Tibial artery (tissue), 4 donors: ENCODE results near the gene SEC14L3.

Source experiments
- DNase-seq, 2 donors: peaks; one replicate each; pipeline ENCODE4 v3.0.0-alpha.2; 2019
- H3K27ac ChIP-seq, 2 donors: fragments of 200-600 bp; sonication (generic) in 1 of 2; 1 replicate in 1 of 2; 2 replicates in 1 of 2; pipeline ENCODE4 v1.5.1; 2018 to 2019; ENCODE audit warnings: mild to moderate bottlenecking in 1 of 2
- H3K27me3 ChIP-seq, 2 donors: fragments of 200-600 bp; sonication (generic) in 1 of 2; one replicate each; pipeline versions ENCODE4 v1.5.1 to v1.6.0; 2016 to 2019
- H3K36me3 ChIP-seq, 3 donors: fragments of 200-600 bp; sonication (generic) in 2 of 3; one replicate each; pipeline ENCODE4 v1.5.1; 2016 to 2019; ENCODE audit warnings: mild to moderate bottlenecking in 2 of 3
- H3K4me1 ChIP-seq, 4 donors: fragments of 200-600 bp; sonication (generic) in 2 of 4; 1 replicate in 3 of 4; 2 replicates in 1 of 4; pipeline ENCODE4 v1.5.1; 2016 to 2019
- H3K4me3 ChIP-seq, 2 donors: fragments of 200-600 bp; sonication (generic) in 1 of 2; 1 replicate in 1 of 2; 2 replicates in 1 of 2; pipeline ENCODE4 v1.5.1; 2018 to 2019; ENCODE audit warnings: mild to moderate bottlenecking in 2 of 2
- H3K9me3 ChIP-seq, 3 donors: fragments of 200-600 bp; sonication (generic) in 1 of 3; one replicate each; pipeline ENCODE4 v1.5.1; 2016 to 2019
- intact Hi-C: fragments of 100-400 bp; cut with DNase I; formaldehyde crosslinking; loops from one replicate; pipeline ENCODE4 v1.15.0; 2023; ENCODE audit warnings: low total_unique reads
- TF ChIP-seq, protein P1 (sequence below), 2 experiments: fragments of 200-600 bp in 1 of 2; fragments of 450-650 bp in 1 of 2; IDR thresholded peaks; one replicate each; pipeline ENCODE4 v1.5.1; 2017 to 2019; ENCODE audit warnings: antibody characterized with exemption in 2 of 2, mild to moderate bottlenecking in 1 of 2, moderate library complexity in 1 of 2

Gene SEC14L3

DNA sequence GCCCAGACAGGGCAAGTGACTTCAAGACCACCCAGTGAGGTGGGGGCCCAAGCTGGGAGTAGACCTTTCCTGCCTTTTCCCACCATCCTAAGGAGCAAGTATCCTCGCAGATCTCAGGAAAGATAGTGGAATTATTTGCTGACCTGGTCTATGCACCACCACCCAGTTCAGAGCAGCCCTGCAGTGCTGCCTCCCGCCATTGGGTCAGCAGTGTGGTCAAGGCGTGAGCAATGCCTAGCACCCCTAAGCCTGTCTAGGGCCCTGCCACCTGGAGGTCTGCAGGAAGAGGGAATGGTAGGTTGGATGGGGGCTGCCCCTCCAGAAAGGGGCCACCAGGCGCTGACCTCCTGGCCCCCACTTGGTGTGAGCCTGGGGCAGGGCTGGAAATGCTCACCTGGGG, 39.7 kb downstream of the SEC14L3 start:
- H3K36me3 ChIP-seq: no peaks in the 10 kb centered on the region
- H3K4me1 ChIP-seq: no peaks in the 10 kb centered on the region
- TF ChIP-seq, protein P1, sequence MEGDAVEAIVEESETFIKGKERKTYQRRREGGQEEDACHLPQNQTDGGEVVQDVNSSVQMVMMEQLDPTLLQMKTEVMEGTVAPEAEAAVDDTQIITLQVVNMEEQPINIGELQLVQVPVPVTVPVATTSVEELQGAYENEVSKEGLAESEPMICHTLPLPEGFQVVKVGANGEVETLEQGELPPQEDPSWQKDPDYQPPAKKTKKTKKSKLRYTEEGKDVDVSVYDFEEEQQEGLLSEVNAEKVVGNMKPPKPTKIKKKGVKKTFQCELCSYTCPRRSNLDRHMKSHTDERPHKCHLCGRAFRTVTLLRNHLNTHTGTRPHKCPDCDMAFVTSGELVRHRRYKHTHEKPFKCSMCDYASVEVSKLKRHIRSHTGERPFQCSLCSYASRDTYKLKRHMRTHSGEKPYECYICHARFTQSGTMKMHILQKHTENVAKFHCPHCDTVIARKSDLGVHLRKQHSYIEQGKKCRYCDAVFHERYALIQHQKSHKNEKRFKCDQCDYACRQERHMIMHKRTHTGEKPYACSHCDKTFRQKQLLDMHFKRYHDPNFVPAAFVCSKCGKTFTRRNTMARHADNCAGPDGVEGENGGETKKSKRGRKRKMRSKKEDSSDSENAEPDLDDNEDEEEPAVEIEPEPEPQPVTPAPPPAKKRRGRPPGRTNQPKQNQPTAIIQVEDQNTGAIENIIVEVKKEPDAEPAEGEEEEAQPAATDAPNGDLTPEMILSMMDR (IDR thresholded peaks at IDR 0.05): no peak
- H3K9me3 ChIP-seq: no peaks in the 10 kb centered on the region
- no peak for DNase-seq
- H3K27me3 ChIP-seq: no peaks in the 10 kb centered on the region
- intact Hi-C loops: no loop called here
- H3K27ac ChIP-seq: no peak overlapping the region
- no peak overlapping the region for H3K4me3 ChIP-seq

- H3K27ac ChIP-seq: no peak overlapping the region
- H3K27me3 ChIP-seq: no peaks in the 10 kb centered on the region
- intact Hi-C loops: no loop called here
- H3K36me3 ChIP-seq: no peaks in the 10 kb centered on the region
- no peak for DNase-seq
- TF ChIP-seq, protein P1 (IDR thresholded peaks at IDR 0.05): no peak
- no peaks in the 10 kb centered on the region for H3K9me3 ChIP-seq
- no peak overlapping the region for H3K4me3 ChIP-seq
- peaks cover 0 to 10% (median 8%) of the 10 kb centered on the region in 4 donors for H3K4me1 ChIP-seq
Measured at GRCh38 chr22:30430933-30431332, 40.9 kb downstream of the SEC14L3 start.

GRCh38 chr22:30429887-30430286, 41.9 kb downstream of the SEC14L3 start:
- TF ChIP-seq, protein P1 (IDR thresholded peaks at IDR 0.05): no peak
- no peak overlapping the region for H3K27ac ChIP-seq
- H3K4me1 ChIP-seq: peaks cover 0 to 21% (median 17%) of the 10 kb centered on the region in 4 donors
- no peaks in the 10 kb centered on the region for H3K36me3 ChIP-seq
- no peaks in the 10 kb centered on the region for H3K27me3 ChIP-seq
- no peak for DNase-seq
- H3K4me3 ChIP-seq: no peak overlapping the region
- intact Hi-C loops: no loop called here
- no peaks in the 10 kb centered on the region for H3K9me3 ChIP-seq

DNA sequence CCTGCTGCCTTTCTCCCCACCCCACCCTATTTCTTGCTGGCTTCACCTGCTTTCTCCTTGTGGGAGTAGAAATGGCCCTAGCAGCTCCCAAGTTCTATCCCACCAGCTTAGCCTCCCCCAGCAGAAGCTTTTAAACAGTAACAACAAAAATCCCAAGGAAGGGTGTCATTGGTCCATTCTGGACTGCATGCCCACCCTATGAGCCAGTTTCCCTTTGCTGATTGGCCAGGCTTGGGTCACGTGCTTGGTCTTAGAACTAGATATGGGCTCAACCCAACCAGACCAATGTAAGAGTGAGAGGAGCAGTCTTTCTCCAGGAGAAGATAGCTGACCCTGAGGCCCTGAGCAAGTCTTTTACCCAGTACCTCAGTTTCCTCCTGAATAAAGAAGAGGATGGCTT, 43.9 kb downstream of the SEC14L3 start:
- TF ChIP-seq, protein P1 (IDR thresholded peaks at IDR 0.05): no peak
- Histone ChIP-seq H3K27ac (no peak overlapping the region), H3K27me3 (no peaks in the 10 kb centered on the region)

DNA sequence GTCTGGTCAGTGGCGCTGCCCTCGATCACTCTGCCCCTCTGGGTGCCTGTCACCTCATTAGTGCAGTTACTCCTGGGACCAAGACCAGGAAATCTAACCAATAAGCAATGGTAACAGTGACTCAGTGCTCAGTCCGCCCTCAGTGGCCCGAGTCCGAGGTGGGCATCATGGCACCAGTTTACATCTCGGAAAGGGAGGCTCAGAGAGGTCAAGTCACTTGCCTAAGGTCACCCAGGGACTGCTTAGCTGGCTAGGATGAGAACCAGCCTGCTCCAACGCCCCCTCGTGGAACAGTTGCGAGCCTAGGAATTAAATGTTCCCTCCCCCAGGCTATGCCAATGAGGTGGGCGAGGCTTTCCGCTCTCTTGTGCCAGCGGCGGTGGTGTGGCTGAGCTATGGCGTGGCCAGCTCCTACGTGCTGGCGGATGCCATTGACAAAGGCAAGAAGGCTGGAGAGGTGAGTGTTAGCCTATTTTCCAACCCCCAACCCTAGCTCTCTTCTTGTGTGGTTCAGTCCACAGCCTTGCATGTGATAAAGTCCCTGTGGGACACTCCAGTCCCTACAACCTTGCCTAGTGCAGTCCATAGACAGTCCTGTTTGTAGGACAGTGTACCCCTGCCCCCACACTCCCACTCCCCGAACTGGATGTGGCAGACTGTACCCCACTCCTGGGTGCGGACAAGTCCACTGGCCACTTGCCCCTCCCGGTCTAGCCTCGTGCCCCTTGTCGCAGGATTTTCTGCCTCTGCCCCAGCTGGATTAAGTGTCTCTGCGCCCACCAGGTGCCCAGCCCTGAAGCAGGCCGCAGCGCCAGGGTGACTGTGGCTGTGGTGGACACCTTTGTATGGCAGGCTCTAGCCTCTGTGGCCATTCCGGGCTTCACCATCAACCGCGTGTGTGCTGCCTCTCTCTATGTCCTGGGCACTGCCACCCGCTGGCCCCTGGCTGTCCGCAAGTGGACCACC, 45.1 kb downstream of the SEC14L3 start:
- H3K9me3 ChIP-seq: no peaks in the 10 kb centered on the region
- DNase-seq: peak; percentile 82 to 91
- no peaks in the 10 kb centered on the region for H3K36me3 ChIP-seq
- peak overlapping the region; percentile 73 to 75 for H3K27ac ChIP-seq
- TF ChIP-seq, protein P1 (IDR thresholded peaks at IDR 0.05): peak; percentile 60 to 63
- peaks cover 3 to 42% (median 37%) of the 10 kb centered on the region in 4 donors for H3K4me1 ChIP-seq
- H3K4me3 ChIP-seq: peak overlapping the region; percentile 54 to 77
- H3K27me3 ChIP-seq: no peaks in the 10 kb centered on the region
- intact Hi-C loops: no loop called here

More for the DNA sequence above, 43.9 kb downstream of the SEC14L3 start:
- intact Hi-C loops: no loop called here
- DNase-seq: no peak
- Histone ChIP-seq H3K36me3 (no peaks in the 10 kb centered on the region), H3K9me3 (no peaks in the 10 kb centered on the region), H3K4me1 (peaks cover 0 to 30% (median 25%) of the 10 kb centered on the region in 4 donors), H3K4me3 (no peak overlapping the region)
